Type B pancreatic cell (in vitro differentiated cells): ENCODE measurements around the gene RFLNA. TPM values are rescaled to one million over a fixed set of nuclear protein-coding genes. Genes with fewer than 3 reads are reported as not detected.

Experiments used
- DNase-seq: peaks from one replicate; pipeline ENCODE4 v3.0.0; 2021; ENCODE audit warnings: mixed read lengths; ENCODE audit not compliant: unreplicated experiment; ENCODE audit errors: extremely low spot score
- H3K27ac Mint-ChIP-seq: 2 replicates; pipeline ENCODE4 v1.8.0; 2021; ENCODE audit warnings: mild to moderate bottlenecking, mixed read lengths
- H3K27me3 Mint-ChIP-seq: 2 replicates; pipeline ENCODE4 v1.8.0; 2021; ENCODE audit warnings: mixed read lengths
- H3K36me3 Mint-ChIP-seq: 2 replicates; pipeline ENCODE4 v1.8.0; 2021; ENCODE audit warnings: mixed read lengths
- H3K4me1 Mint-ChIP-seq: one replicate; pipeline ENCODE4 v1.8.0; 2021; ENCODE audit warnings: mixed read lengths; ENCODE audit not compliant: unreplicated experiment
- H3K4me3 Mint-ChIP-seq: 2 replicates; pipeline ENCODE4 v1.8.0; 2021; ENCODE audit warnings: mild to moderate bottlenecking, mixed read lengths
- H3K9me3 Mint-ChIP-seq: 2 replicates; pipeline ENCODE4 v1.8.0; 2021; ENCODE audit warnings: mixed read lengths
- total RNA-seq: library from RNA; stranded (reverse); gene quantifications from 2 replicates; pipeline ENCODE4 v1.2.1, GENCODE V29; 2021; ENCODE audit warnings: low replicate concordance
- TF ChIP-seq, protein P1 (sequence below): fragments of 200-600 bp; sonication (generic); conservative IDR thresholded peaks from 2 replicates; pipeline ENCODE4 v1.5.0; 2021; ENCODE audit warnings: antibody characterized with exemption, mild to moderate bottlenecking

RFLNA gene
- total RNA-seq, 1 donor from 2014 or later = 57.4 TPM

DNA sequence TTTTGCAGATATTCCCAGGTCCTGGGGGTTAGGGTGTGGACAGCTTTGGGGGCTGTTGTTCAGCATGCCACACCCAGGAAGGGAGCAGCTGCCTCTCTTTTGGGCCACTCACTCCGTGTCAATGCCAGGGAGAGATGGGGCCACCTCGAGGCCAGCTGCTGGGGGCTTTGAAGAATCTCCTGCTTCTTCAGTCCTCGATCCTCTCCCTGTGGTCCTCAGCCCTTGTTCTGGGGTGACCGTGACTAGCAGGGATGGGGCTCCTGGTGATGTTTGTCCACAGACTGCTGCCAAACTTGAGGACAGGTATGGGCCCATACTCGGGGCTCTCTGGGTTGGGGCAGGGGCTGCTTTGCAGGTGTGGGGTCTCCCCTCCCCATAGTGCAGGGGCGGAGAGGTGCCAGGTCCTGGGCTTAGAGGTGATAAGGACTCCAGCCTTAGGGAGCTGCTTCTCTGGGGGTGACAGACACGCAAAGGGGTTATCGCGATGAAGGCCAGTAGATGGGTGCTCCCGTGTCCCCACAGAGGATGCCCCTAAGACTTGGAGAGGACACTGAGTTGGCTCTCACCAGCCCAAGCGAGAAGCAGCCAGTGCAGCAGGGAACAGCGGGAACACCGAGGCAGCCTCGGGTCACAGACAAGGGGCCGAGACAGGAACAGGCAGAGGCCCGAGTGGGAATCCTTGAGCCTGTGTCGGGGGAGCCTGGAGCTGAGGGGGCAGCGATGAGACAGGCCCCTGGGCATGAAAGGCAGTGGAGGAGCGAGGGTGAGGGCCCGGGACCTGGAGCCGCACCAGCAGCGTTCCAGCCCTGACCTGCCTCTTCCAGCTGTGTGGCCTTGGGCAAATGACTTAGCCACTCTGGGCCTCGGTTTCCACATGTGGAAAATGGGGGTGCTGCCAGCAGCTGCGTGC lies 11.1 kb downstream of the RFLNA start:
- no peak for DNase-seq
- no peak overlapping the region for H3K27ac Mint-ChIP-seq
- H3K4me3 Mint-ChIP-seq = no peak overlapping the region
- H3K4me1 Mint-ChIP-seq = peaks cover 5% of the 10 kb centered on the region
- TF ChIP-seq, protein P1, sequence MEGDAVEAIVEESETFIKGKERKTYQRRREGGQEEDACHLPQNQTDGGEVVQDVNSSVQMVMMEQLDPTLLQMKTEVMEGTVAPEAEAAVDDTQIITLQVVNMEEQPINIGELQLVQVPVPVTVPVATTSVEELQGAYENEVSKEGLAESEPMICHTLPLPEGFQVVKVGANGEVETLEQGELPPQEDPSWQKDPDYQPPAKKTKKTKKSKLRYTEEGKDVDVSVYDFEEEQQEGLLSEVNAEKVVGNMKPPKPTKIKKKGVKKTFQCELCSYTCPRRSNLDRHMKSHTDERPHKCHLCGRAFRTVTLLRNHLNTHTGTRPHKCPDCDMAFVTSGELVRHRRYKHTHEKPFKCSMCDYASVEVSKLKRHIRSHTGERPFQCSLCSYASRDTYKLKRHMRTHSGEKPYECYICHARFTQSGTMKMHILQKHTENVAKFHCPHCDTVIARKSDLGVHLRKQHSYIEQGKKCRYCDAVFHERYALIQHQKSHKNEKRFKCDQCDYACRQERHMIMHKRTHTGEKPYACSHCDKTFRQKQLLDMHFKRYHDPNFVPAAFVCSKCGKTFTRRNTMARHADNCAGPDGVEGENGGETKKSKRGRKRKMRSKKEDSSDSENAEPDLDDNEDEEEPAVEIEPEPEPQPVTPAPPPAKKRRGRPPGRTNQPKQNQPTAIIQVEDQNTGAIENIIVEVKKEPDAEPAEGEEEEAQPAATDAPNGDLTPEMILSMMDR = no peak
- H3K9me3 Mint-ChIP-seq = no peaks in the 10 kb centered on the region
- H3K27me3 Mint-ChIP-seq = no peaks in the 10 kb centered on the region
- H3K36me3 Mint-ChIP-seq = peaks cover 9% of the 10 kb centered on the region

DNA sequence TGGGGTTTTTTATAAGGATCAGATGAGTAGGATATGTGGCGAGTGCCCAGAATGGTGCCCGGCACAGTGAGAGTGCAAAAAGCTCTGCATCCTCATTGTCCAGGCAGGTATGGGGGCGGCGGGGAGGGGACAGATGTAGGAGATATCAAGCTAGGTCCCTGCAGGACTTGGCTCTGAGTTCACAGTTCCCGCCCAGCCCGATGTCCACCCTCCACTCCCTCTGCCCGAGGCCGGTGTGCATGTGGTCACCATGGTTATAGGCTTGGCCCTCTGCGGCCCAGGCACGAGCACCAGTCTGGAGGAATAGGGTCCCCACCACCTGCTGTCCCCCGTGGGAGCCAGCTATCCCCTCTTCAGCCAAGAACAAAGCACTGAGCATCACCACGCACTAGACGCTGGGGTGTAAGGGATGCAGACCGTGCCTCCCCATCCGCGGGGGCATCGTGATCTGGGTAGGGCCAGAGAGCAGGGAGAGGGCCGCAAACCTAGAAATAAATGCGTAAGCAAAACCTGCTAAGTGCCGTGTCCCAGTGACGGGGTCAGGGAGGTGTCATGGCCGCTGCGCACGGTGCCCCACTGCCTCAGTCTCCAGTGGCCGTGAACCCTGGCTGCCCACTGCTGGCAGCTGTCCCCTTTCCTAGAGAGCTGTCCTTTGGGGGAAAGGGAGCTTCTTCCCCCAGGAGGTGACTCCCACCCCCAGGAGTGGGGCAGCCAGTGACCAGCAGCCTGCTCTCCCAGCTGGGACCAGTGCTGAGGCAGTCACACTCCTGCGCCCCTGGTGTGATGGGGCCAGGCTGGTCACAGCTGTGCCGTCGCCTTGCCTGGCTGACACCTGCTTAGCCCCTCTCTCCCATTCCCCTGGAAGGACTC lies 12.0 kb downstream of the RFLNA start:
- Mint-ChIP-seq H3K27me3 (no peaks in the 10 kb centered on the region), H3K9me3 (no peaks in the 10 kb centered on the region), H3K36me3 (peaks cover 9% of the 10 kb centered on the region), H3K27ac (no peak overlapping the region), H3K4me3 (no peak overlapping the region), H3K4me1 (peaks cover 5% of the 10 kb centered on the region)
- DNase-seq = no peak
- TF ChIP-seq, protein P1 = no peak

DNA sequence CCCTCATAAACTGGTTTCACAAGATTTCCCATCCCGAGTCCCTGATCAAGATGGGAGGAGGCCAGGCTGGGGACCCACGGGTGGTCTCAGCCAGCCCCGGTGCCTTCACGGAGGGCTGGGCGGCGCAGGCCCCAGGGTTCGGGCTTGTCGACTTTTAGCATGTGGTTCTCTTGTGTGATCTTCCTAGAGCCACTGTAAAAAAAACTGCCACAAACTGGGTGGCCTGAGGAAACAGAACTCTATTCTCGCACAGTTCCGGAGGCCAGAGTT lies 12.6 kb downstream of the RFLNA start:
- Mint-ChIP-seq H3K4me3 (no peak overlapping the region), H3K27ac (no peak overlapping the region), H3K27me3 (no peaks in the 10 kb centered on the region), H3K9me3 (no peaks in the 10 kb centered on the region), H3K4me1 (peaks cover 5% of the 10 kb centered on the region), H3K36me3 (peaks cover 6% of the 10 kb centered on the region)
- TF ChIP-seq, protein P1 = no peak
- DNase-seq = no peak

DNA sequence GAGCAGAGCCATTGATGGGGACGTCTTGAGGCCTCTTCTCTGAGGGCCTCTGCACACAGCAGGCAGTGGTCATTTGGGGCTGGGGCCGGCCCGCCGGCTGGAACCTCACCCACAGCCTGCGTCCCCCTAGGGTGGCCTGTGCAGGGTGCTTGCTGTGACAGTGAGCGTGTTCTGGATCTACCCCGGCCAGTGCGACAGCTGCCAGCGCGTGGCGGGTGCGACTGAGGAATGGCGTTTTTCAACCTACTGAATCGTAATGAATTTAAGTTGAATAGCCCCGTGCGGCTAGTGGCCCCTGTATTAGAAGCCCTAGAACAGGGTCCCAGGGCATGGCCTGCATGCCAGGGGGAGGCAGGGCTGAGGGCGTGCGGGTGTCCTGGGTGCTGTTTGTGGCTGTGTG lies 13.8 kb downstream of the RFLNA start:
- H3K27ac Mint-ChIP-seq = peak overlapping the region; percentile 23
- no peak for DNase-seq
- TF ChIP-seq, protein P1 = no peak
- no peaks in the 10 kb centered on the region for H3K27me3 Mint-ChIP-seq
- peaks cover 8% of the 10 kb centered on the region for H3K36me3 Mint-ChIP-seq
- H3K4me1 Mint-ChIP-seq = peaks cover 5% of the 10 kb centered on the region
- no peaks in the 10 kb centered on the region for H3K9me3 Mint-ChIP-seq
- H3K4me3 Mint-ChIP-seq = no peak overlapping the region

DNA sequence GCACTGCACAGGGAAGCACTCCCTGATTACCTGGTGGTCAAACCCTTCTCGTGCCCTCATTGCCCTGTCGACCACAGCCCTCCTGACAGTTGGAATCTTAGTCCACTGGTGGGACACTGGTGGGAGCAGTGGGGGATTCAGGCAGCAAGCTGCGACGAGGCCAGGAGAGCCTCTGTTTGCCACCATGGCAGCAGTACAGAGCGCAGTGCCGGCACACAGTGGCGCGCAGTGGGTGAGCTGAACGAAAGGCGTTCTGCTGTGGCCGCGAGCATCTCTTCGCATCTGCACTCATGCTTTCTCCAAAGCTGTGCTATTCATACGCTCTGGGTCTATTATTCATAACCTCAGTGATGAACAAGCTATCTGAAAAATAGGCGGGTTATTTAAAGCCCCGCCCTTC lies 14.3 kb downstream of the RFLNA start:
- no peaks in the 10 kb centered on the region for H3K27me3 Mint-ChIP-seq
- no peaks in the 10 kb centered on the region for H3K9me3 Mint-ChIP-seq
- TF ChIP-seq, protein P1 = no peak

More for the DNA sequence above, 14.3 kb downstream of the RFLNA start:
- H3K4me3 Mint-ChIP-seq = no peak overlapping the region
- peaks cover 11% of the 10 kb centered on the region for H3K36me3 Mint-ChIP-seq
- DNase-seq = no peak
- H3K27ac Mint-ChIP-seq = no peak overlapping the region
- H3K4me1 Mint-ChIP-seq = peaks cover 5% of the 10 kb centered on the region
